ENCODE measurements around the gene TMEM134.
"Not testable (repeated sequence)": the region's sequence is repeated elsewhere in the genome, so short reads cannot be mapped to it uniquely, and the experiment has no call there.

The TMEM134 gene

DNA sequence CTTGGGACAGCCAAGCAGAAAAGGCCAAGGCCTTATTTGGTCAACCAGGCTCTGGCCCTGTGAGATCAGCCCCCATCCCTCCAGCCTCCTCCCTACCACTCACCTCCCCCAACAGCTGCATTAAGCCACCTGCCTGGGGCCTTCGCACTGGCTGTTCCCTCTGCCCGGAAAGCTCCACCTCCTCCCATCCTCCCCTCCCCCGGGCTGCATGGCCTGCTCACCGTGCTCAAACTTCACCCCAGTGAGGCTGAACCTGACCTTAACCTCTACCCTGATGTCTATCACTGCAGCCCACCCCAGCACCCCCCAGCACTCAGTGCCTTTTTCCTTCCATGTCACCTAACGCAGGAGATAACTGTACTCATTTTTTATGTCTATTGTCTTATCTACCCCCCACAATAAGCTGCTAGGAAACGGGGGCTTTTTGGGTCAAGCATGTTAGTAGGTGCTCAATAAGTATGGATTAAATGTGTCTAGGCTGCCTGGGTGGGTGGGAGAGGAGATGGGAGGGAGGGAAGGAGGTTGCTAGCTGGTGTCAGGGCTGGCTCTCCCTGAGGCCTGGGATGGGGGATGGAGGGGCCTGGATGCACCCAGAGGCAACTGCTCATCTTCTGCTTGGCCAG is 32.5 kb downstream of the TMEM134 start:
- no peak for DNase-seq

DNA sequence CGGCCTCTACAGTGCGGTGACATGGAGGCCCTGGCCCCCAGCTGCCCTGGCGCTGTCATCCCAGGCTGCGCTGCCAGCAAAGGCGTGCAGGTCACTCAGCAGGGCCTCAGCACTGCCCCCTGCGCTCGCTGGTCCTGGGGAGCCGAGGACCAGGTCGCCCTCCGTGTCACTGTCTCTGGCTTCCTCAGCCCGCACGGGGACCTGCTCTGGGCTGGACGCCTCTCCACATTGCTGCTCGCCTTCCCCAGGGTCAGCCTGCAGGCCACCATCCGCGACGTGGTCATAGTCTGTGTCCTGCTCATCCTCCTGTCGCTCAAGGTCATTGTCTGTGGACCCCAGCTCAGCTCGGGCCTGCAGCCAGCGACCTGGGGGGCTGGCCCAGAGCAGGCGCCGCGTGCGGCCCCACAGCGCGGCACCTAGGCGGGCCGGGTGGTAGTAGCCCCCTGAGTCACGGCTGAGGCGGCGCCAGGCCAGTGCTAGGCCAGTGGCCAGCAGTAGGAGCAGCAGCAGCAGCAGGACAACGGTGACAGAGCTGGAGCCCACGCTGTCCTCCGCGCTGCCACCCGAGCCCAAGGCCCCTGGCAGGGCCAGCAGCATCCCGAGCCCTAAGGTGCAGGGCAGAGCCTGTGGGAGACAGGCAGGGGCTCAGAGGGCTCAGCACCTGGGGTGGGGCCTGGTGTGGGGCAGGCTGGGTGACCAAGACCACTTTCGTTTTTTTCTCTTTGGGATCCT is 33.2 kb downstream of the TMEM134 start:
- no peak for DNase-seq

DNA sequence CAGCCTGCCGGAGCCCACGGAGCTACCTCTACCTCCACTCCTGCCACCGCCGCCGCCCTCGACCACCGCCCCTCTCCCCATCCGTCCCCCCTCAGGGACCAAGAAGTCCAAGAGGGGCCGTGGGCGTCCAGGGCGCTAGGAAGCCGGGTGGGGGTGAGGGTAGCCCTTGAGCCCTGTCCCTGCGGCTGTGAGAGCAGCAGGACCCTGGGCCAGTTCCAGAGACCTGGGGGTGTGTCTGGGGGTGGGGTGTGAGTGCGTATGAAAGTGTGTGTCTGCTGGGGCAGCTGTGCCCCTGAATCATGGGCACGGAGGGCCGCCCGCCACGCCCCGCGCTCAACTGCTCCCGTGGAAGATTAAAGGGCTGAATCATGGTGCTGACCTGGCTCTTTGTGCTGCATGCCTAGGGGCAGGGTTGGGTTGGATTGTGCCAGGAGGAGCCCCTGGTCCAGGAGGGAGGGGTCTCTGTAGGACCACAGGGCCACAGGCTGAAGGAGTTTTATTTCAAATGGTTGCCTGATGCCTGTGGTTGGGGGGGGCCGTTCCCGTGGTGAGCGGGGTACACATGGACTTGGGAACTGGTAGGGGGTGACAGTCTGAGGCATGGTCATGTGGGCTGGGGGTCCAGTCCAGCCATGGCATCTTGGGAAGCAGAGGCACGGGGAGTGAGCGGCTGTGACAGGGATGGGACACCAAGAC is 33.9 kb downstream of the TMEM134 start:
- DNase-seq, result no peak

DNA sequence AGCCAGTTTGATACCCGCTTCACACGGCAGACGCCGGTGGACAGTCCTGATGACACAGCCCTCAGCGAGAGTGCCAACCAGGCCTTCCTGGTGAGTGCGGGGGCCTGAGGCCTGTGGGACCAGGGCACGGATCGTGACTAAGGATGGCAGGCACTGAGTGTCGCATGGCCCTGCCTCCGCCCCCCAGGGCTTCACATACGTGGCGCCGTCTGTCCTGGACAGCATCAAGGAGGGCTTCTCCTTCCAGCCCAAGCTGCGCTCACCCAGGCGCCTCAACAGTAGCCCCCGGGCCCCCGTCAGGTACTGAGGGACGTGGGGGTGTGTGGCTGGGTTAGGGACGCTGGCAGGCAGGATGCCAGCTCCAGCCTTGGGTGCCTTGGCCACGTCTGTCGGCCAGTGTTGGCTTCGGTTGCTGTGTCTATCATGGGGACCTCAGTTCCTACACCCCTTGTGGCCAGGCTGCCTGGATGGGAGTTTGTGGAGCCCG is 34.6 kb downstream of the TMEM134 start:
- no peak for DNase-seq

DNA sequence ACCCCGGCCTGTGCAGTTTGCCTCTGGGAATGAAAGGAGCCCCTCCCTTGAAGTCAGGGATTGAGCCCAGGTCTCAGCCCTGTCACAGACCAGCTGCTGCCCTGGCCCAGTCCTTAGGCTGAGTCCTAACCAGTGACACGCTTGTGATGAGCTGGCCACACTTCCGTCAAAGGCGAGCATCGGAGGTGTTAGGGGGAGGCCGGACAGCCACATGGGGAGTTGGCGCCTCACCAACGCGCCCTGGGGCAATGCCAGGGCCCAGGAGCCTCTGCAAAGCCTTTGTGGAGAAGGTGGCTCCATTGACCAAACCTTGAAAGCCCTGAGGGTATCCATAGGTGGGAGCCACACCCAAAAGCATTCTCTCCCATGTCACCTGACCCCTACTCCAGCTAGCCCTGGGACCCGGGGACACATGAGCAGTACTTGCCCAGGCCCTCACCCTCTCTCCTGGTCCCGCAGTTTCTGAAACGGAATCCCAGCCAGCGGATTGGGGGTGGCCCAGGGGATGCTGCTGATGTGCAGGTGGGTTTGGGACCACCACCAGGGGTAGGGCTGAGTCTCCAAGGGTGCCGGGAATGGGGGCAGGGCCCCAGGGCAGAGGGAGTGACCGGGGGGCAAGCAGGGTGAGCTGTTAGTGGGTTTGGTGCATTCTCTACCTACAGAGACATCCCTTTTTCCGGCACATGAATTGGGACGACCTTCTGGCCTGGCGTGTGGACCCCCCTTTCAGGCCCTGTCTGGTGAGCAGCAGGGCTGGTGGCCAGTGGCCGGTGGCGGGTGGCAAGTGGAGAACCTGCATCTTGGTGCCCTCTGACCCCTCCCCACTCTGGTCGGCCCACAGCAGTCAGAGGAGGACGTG is 35.3 kb downstream of the TMEM134 start:
- no peak for DNase-seq

DNA sequence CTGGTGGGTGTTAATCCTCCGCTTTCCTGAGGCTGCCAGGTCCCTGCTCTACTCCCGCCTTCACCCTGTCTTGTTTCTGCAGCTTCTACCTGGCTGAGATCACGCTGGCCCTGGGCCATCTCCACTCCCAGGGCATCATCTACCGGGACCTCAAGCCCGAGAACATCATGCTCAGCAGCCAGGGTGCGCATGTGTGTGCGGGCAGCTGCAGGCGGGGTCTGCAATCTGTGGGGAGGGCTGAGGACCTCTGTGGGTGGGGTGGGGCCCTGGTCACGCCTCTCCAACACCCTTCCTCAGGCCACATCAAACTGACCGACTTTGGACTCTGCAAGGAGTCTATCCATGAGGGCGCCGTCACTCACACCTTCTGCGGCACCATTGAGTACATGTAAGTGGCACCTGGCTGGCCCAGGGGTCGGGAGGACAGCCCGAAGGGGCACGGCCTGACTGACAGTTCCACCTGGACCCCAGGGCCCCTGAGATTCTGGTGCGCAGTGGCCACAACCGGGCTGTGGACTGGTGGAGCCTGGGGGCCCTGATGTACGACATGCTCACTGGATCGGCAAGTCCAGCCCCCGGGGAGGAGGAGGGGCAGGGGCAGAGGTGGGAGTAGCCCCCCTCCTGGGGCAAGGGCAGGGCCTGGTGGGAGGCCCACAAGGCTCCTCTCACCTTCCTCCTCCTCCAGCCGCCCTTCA is 36.2 kb downstream of the TMEM134 start:
- DNase-seq, result no peak

DNA sequence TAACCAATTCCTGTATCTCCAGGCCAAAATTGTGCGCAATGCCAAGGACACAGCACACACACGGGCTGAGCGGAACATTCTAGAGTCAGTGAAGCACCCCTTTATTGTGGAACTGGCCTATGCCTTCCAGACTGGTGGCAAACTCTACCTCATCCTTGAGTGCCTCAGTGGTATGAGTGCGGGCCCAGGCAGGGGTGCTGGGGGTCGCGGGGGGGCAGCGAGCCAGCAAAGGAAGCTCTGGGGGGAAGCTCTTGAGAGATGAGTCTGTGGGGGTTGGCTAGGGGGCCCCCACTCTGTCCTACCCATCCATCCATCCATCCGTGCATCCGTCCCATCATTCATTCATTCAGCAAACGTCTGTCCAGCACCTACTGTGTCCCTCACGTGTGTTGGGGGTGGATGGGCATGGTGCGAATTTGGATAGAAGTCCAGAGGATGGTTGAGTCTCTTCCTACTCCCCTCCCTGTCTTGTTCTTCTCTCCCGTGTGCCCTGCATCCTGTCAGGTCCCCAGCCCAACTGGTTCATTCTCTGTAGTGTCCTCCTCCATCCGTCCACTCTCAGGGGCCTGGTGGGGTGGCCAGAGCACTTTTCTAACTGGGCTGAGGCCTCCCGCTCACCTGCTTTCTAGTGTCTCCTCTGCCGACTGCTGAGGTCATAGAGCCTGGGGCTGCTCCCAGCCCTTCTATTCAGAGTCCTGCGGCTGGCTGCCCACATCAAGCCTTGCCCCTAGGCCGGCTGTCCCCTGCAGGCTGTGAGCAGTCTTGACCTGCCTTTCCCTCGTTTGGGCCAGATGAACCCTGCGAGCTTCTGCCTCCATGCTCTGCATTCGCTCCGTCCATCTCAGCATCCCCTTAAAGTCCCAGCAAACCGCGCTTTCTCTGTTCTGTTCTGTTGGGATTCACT is 37.5 kb downstream of the TMEM134 start:
- no peak for DNase-seq

DNA sequence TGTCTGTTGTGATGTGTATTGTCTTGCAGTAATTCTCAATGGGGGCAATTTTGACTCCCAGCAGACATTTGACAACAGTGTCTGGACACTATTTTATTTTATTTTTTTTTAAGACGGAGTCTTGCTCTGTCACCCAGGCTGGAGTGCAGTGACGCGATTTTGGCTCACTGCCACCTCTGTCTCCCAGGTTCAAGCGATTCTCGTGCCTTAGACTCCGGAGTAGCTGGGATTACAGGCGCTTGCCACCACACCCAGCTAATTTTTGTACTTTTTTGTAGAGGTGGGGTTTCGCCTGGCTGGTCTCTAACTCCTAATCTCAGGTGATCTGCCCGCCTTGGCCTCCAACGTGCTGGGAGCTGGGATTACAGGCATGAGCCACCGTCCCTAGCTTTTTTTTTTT is 39.3 kb downstream of the TMEM134 start:
- DNase-seq, result no peak

DNA sequence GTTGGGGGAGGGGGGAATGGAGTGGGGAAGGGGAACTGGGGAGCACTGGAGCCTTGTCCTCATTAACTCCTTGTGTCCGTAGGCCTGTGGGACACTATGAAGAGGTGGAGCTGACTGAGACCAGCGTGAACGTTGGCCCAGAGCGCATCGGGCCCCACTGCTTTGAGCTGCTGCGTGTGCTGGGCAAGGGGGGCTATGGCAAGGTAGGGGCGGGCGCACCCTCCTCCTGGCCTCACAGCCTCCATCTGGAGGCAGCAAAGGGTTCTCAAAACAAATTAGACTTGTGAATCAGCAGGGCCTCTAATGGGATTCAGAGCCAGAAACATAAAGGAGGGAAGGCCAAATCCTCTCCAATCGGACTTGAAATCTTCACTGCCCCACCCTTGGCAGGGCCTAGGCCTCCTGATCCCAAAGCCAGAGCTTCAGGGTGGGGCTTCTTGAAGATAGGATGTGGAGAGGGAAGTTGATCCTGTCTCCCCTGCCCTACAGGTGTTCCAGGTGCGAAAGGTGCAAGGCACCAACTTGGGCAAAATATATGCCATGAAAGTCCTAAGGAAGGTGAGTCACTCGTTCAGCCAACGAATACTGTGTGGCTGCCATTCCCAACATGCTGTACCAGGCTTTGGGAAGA is 39.9 kb downstream of the TMEM134 start:
- no peak for DNase-seq

DNA sequence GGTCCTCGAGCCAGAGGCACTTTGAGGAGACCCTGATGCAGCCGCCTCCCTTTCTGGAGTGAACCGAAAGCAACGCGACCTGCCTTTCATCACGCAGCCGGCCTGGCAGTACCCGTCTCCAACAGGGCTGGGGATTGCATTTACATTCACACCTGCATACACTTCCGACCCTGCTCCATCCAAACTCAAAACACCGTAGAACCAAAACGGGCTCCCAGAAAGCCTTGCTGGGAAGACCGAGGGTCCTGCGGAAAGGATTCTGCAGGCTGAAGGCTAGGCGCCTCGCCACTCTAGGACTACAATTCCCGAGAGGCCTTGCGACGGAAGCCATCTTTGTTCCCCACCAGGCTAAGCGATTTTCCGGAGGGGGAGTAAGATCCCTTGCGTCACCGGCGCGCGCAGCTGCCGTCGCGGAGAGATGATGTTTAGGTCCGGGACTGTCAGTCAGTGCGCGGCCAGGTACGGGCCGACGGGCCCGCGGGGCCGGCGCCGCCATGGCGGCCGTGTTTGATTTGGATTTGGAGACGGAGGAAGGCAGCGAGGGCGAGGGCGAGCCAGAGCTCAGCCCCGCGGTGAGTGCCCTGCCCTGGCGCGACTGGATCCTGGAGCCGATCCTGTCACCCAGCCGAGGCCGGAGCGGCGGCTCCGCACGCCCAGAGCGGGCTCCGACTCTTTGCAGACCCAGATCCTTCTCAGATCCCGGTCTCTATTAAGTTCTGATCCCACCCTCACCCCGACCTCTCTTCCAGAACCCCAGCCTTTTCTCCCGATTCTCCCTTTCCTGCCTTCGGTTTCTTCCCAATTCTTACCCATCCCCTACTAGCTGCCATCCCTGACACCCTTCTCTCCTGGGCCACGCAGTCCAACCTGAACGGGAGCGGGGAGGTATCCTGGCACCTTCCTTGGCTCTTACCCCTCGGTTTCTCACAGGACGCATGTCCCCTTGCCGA is 40.7 kb downstream of the TMEM134 start, which contains the start of gene RPS6KB2:
Gene RPS6KB2, plus strand, starts transcription at position 443 of the 950 bp plus-strand sequence. Its CDS starts 52 bp downstream, at position 495.
- peak; percentile 100 for DNase-seq

DNA sequence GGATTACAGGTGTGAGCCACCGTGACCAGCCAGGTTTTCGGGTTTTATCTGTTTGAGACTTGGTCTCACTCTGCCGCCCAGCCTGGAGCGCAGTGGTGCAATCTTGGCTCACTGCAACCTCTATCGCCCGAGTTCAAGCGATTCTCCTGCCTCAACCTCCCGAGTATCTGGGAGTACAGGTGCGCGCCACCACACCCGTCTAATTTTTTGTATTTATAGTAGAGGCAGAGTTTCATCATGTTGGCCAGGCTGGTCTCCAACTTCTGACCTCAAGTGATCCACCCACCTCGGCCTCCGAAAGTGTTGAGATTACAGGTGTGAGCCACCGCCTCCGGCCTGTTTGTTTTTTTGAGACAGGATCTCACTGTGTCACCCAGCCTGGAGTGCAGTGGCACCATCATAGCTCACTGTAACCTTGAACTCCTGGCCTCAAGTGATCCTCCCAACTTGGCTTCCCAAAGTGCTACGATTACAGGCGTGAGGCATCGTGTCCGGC is 41.6 kb downstream of the TMEM134 start:
- not testable (repeated sequence) for DNase-seq

DNA sequence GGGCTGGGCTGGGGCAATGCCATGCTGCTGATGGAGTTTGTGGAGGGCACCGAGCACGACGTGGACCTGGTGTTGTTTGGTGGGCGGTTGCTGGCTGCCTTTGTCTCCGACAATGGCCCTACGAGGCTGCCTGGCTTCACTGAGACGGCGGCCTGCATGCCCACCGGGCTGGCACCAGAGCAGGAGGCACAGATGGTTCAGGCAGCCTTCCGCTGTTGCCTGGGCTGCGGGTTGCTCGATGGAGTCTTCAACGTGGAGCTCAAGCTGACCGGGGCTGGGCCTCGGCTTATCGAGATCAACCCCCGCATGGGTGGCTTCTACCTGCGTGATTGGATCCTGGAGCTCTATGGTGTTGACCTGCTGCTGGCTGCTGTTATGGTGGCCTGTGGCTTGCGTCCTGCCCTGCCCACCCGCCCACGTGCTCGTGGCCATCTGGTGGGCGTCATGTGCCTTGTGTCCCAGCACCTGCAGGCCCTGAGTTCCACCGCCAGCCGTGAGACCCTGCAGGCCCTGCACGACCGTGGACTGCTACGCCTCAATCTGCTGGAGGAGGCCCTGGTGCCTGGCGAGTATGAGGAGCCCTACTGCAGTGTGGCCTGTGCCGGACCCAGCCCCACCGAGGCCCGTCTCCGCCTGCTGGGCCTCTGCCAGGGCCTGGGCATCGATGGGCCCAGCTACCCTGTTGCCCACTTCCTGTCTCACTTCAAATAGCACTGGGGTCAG is 45.0 kb downstream of the TMEM134 start:
- DNase-seq, result no peak

DNA sequence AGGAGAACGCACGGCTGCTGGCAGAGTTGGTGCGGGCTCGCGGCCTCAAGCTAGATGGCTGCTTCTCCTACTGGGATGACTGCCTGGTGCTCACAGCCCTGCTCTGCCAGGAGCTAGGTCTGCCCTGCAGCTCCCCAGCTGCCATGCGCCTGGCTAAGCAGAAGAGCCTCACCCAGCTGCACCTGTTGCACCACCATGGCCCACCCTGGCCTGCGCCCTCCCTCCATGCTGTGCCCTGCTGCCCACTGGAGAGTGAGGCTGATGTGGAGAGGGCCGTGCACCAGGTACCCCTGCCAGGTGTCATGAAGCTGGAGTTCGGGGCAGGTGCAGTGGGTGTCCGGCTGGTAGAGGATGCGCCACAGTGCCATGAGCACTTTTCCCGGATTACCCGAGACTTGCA is 45.6 kb downstream of the TMEM134 start:
- DNase-seq, result no peak

DNA sequence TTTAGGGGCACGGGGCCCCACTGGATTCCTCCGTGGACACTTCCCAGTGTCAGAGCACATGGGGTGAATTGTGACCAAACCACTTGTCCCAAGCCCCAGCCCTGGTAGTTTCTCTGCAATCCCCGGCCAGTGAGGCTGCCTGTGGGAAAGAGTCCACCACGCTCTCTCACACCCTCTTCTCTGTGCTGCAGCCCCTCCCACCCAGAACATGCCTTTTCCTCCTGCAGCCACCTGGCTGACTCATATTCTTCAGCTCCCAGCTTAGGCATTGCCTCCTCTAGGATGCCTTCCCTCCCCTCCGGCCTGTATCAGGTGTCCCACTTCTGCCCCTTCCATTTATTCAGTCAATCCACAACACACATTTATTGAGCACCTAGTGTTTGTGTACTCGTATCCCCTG is 46.2 kb downstream of the TMEM134 start:
- no peak for DNase-seq

DNA sequence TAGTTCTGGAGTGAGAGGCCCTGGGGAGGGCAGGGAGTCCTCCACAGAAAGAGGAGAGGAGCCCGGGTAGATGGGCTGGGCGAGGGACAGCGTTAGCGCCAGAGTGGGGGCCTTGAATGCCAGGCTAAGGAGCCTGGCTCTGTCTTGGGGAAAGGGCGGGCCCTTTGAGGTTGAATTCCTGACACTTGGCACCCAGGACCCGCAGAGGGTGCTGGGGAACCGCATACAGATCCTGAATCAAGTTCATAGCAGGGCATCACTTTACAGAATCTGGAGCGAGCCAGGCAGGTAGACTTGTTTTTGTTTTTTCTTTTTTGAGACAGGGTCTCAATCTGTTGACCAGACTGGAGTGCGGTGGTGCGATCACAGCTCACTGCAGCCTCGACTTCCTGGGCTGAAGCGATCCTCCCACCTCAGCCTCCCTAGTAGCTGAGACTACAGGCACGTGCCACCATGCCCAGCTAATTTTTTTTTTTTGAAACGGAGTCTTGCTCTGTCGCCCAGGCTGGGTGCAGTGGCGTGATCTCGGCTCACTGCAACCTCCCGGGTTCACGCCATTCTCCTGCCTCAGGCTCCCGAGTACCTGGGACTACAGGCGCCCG is 47.5 kb downstream of the TMEM134 start:
- no peak for DNase-seq

DNA sequence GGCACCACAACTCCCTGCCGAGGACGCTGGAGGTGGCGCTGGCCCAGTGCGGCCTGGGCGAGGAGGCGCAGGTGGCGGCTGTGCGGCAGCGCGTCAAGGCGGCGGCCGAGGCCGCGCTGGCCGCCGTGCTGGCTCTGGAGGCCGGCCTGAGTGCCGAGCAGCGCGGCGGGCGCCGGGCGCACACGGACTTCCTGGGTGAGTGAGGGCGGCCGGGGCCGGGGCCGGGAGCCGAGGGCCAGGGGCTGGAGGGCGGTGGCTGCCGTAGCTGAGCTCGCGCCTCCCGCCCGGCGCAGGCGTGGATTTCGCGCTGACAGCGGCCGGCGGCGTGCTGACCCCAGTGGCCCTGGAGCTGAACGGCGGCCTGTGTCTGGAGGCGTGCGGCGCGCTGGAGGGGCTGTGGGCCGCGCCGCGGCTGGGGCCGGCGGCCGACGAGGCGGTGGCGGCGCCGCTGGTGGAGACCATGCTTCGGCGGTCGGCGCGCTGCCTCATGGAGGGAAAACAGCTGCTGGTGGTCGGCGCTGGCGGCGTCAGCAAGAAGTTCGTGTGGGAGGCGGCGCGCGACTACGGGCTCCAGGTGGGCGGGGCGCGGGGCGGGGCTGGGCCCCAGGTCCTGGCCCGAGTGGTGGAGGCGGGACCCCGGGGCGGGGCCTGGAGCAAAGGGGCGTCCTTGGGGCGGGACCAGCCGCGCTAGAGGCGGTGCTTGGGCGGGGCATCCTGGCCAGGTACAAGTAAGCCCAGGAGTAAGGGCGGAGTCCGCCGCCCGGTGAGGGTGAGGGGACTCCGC is 48.2 kb downstream of the TMEM134 start:
- peak; percentile 91 for DNase-seq

DNA sequence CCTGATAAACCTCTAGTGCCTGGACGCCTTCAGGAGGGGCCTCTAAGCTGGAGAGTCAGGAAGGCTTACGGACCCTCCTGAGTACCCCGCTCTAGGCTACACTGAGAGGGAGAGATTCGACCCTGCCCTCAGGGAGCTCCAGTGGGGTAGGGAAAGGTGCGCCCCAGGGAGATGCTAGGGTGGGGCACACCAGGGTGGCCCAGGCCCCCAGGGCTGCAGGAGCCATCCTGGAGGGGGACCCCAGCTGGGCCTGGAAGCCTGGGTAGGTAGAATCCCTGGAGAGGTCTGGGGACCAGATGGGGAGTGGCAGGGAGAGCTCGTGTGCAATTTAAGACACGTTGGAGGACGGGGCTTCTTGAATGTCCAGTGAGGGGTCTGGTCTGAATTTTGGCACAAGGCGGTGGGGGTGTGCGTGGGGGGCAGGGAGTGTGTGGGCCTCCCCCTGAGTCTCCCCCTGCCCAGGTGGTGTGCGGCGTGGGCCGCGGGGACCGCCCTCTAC is 48.9 kb downstream of the TMEM134 start:
- no peak for DNase-seq
